NCI-H748 treated with DMSO at 0.1 percent for 48 hours (cell line): ENCODE measurements around the gene STK39.

ENCODE experiments used
- DNase-seq: peaks from one replicate; lab custom pipeline; 2025; lab: John Stamatoyannopoulos, UW

The STK39 gene

DNA sequence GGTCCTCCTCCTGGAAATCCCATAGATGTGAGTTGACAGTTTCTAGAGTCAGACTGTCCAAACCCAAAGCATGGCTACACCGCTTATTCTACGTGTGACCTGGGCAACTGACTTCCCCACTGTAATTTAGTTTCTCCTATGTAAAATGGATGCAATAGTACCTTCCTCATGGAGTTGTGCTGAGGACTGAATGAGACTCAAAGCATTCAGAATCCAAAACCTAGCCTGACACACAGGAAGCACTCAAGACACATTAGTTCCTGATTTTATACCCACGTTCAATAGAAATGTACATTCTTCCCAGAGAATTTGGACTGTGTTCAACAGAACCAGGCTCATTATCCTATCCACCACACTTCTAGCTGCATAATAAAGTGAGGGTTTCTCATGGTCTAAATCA is 88.8 kb downstream of the STK39 start:
- DNase-seq: no peak

DNA sequence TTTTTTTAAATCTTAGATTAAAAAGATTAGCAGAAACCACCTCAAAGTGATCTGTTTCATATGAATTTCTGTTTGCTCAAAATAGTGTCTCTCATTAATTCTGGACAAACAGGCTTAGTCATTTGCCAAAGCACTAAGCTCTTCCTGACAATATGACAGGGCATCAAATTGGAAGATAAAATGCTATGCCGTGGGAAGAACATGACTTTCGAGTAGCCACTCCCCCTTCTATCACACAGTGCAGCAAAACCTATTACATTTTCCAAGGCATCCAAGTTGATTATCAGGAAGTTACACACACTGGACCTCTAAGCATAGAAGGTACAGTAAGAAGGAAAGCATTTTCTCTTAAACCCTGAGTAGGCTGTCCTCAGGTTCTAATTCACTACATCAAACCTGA is 89.5 kb downstream of the STK39 start:
- no peak for DNase-seq

DNA sequence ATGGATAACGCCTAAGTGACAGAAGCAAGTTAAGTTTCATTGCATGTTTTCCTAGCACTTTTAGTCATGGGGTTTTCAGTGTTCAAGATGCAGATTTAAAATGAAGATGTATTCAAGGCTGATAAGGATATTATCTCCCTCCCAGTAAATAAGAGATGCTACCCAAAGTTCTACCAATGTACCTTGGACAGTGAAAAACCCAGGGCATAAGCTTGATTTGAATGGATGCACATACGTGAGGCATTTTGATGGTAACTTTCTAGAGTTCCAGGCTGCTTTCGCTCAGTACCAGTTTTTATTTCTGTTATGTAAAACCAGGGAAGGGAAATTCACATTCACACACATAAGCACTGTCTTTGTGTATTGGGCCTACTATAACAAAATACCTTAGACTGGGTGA is 90.3 kb downstream of the STK39 start:
- DNase-seq: no peak

DNA sequence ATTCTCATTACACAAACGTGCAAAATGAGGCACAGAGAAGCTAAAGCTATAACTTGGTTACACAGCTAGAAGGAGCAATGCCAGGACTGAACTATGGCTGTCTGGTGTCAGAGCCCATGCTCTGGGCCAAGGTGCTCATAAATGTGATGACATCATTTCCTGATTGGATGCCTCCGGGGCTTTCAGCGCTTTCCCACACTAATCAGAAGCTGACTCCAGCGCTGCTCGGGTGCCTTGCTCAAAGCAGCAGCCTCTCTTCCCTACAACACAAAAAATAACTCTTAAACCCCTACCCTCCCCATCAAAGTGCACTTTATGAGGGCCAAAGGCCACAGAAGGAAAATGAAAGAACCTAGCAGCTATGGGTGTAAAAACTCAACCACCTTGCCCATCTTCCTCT is 90.7 kb downstream of the STK39 start:
- DNase-seq: no peak

DNA sequence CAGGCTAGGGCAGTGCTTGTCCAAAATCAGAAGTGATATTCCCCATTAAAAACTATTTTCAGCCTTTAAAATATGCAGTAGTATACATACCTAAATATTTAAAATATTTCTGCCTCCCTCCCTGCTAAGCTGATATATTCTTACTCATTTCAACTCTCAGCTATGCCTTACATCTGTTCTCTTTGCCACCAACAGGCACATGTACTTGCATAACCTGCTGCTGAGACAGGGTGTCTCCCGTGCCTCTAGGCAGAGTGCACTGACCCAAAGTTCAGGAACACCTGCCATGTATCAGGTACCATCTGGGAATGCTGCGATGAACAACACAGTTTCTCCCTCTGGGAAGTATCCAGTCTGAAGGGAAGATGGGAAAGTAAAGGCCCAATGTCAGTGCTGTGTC is 91.7 kb downstream of the STK39 start:
- no peak for DNase-seq

DNA sequence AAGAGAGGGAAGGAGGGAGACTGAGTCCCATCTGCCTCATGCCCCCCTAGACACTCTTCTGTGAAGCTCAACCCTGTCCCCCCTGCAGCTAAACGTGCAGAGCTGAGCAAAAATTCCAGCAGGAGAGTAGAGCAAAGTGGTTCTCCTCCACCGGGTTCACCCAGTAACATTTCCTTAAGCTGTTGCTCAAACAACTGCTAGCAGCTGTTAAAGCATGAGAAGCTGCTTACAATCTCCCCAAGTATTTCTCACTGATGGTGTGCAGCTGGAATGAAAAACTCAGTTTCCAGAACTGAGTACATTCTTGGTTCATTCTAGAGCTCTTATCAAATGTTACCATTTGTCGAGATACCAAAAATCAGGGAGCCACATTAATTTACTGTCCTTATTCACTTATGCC is 92.3 kb downstream of the STK39 start:
- DNase-seq: no peak

DNA sequence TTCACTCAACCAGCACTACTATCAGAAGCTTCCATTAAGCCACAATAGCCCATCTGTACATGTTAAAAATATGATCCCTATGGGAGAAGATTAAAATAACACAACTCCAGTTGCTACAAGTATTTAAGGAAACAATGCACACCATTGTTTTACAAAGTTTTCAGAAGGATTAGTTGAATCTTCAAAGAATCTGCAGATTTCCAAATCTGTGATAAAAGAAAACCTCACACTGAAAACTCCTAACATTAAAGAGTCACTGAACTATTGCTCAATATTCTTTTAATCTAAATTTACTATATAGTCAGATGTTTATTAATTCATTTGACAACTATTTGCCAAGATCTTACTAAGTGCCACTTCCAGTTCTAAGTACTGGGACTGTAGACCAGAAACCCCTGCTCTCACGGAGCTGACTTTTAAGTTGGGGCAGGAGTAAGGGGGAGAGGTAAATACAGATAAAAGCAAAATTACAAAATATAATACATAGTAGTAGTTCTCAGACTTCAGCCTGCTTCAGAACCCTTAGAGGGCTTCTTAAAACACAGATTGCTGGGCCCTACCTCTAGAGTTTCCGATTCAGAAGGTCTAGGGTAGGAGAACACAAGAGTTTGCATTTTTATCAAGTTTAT is 94.4 kb downstream of the STK39 start:
- no peak for DNase-seq

DNA sequence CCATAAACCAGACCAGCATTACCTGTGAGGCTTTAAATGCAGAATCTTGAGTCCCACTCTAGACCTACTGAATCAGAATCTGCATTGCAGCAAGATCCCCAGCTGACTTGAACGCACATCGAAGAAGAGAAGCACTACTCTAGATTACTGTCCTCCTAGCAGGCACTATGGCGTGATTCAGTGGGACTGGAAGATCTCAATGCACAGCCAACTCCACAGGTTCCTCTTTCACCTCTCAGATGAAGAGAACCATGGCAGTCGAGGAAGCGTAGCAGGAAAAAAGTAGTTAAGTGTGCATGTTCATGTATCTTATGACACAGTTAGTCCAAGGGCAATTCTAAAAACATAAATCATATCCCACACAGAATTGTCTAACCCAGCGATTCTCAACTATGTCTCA is 97.4 kb downstream of the STK39 start:
- DNase-seq: no peak

DNA sequence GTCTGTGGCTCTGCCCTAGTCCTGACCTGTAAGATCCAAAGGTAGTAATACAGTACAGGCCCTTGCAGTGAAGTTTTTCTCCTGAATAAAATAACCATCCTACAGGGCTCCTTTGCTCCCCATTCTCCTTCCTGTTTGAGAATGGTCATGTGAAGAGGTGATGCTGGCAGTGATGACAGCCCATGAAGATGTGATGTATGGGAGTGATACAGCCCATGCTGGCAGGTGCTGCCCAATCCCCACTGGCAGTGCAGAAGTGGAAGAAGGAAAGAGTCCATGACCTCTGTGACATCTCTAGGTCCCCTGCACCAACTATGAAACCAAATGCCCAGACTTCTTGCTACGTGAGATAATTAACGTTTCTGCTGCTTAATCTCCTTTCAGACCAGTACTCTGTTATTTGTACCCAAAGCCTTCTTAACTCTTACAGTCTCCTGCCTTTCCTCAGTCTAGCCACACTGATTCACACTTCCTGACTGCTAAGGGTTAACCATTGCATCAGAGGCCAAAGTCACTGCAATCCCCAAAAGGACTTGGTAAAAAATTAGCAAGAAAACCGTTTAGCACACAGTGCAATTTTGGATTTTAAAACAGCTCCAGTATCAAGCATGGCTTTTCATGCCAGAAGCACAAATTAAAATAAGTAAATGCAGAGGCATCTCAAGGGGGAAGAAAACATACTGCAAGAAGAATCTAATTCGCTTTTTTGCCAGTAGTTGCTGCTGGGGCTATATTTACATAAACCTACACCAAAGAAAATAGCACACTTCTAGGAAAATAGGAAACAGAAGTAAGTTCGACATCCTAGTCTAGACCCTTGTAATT is 98.0 kb downstream of the STK39 start:
- no peak for DNase-seq

DNA sequence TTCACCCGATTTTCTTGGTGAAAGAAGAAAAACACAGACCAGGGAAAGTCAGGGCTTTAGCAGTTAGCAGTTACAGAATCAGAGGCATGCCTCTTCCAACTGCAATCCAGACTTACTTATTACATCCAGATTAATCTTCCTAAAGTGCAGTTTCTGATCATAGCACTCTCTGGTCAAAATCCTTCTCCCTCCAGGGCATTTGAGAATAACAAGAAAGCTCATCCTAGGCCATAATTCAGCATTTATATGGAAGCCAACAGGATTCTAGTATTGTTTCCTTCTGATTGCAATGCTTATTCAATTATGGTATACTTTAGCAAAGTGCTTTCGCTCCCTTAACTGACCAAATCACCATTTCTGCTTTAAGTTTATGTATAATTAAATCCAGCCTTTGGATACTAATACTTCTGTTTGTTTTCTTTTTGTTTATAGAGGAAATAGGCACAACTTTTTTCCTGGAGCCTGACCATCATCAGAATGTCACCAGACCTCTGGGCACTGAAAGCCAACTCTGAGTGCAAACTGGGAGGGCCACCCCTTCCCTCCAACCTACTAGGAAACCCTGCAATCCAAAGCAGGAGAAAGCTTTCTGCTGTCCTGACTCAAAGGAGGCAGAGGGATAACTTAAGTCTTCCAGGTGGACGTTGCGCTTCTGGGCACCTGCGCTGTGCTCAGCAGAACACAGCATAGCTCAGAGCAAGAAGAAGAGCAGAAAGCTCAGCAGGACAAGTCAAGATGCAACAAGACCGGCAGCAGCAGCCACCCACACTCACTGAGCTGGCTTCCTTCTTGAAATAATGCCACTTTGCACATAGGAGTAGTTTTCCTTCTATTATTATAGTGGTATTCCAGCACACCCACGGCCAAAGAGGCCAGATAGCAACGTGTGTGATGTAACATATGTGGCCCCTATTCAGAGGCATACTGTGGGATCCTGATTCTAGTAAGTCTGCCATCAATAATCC is 99.3 kb downstream of the STK39 start:
- DNase-seq: no peak

DNA sequence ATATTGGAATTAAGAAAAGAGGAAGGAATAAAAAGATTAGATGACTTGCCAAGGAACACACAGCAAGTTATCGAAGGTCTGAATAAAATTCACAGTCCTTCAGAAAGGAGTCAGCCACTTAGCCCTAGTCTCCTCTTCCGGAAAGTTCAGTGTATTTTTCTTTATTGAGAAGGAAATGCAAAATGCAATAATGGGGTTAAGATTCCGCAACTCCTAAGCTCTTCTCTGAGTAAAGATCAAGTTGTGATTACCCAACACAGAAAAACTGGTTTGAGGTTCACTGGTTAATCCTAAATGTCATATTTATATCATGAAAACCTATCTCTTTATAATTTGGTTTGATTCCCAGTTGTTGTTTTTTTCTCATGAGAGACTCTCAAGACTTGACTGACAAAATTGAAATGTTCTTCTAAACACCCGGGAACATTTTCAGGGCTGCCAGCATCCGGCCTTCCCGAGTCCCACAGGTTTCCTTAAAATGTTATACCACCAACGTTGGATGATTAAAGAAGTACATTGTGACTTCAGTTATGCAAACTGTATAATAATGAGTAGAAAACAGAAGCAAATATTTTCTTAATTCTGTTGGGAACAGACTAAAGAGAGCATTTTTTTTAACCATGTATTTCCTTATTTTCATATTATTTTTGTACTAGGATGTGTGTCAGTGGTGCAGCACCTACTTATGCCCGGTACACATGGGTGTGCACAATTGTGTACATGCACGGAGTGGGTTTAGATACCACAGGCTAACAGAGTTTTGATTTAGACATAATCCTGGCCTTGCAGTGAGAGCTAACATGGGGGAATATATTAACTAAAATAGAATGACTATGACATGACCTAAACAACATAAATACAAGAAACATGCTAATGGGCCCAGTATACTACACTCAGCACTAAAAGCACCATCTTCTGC is 100.2 kb downstream of the STK39 start:
- no peak for DNase-seq

DNA sequence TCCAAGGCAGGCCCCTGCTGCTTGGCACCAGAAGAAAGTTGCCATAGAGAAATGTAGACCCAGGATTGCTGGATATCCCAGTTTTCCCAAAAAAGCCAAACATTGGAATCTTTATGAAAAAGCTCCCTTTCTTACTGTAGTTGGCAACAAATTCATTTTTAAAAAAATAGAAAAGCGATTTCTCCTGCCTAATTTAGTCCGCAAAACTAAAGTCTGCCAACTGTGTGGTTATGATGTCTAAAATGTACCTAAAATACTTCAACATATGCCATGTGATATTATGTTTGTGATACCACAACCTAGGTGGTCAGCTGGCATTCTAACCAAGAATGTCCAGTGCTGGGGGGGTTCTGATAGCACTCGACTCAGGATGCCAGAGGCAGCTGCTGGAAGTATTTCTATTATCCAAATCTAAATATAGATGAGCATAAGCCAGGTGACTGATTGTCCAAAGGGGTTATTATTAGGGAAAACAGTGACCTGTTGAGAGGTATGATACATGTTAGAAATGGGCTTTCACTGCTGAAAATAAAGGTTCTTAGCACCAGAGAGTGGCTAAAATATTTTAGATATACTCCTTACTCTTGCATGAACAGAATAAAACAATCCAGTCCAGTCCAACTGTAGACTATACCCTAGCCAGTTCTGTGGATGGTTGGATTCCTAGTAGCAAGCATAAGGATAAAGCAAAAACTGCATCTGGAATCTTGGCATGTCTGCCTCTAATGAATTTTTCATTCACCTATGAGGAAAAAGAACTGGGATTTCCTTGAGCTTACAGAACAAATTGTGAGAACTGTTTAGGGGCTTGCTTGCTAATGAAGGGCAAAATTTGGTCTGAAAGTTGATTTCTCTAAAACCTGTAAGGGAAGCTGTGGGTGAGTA is 101.7 kb downstream of the STK39 start:
- no peak for DNase-seq

DNA sequence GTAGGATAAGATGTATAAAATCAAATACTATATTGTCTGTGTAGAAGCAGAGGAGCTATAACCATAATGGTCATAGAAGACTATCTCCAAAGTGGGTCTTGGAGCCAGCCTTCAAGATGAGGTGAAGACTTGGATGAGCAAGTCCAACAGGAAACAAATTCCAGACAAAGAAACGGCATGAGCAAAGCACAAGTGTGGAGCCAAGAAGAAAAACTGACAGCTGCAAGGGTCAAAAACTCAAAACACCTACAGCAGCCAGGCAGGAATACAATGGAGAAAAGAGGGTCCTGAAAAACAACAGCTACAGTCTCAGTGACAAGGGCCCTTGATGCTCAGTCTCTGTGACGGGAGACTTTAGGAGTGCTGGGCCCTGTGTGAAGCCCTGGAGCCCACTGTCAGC is 102.4 kb downstream of the STK39 start:
- no peak for DNase-seq

DNA sequence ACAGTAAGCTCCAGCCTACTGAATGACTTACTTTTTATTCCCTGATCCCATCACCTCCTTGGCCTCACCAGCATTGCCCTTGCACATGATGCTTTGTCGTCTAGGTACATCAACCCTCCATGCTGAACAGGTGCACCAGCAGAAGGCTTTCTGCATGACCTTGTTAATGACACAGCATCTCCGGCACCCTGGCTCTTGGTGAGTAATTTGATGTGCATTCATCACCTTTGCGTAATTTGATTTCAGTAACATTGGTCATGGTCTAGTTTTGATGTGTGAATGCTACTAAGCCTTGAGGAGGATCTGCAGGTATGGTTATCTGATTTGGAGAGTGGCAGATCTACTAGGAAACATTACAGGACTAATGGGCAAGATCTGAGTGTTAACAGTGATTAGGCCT is 103.6 kb downstream of the STK39 start:
- DNase-seq: no peak

DNA sequence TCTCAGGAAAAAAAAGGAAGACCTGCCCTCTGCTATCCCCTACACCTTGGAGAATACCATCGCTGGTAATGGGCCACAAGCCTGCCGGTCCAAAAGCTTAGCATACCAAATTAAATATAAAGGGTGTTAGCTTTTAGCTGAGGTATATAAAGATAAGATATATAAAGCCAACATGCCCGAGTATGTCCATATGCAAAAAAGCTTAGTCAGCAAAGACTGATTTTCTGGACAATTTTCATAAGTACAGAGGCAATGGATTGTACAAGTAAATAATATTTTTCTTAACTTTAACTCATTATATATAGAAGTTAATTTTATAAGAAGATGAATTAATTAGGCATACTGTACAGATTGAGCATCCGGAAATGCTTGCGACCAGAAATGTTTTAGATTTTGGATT is 106.5 kb downstream of the STK39 start:
- DNase-seq: no peak

DNA sequence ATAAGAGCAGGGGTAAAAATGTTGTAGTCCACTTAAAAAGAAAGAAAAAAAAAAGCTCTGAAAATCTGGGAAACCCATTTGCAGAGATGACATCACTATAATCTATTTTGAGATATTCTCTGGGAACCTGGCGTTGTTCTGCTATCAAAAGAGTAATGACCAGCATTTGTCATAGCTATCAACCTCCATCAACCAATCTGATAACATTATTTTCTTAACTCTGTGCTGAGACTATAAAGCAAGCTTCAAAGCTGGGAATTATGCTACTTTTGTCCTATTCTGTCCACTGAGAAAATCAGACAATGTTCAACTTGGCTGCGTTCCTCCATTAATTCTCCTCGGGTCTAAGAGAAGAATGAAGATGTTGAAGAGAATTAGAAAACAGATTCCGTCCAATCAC is 107.5 kb downstream of the STK39 start:
- no peak for DNase-seq

DNA sequence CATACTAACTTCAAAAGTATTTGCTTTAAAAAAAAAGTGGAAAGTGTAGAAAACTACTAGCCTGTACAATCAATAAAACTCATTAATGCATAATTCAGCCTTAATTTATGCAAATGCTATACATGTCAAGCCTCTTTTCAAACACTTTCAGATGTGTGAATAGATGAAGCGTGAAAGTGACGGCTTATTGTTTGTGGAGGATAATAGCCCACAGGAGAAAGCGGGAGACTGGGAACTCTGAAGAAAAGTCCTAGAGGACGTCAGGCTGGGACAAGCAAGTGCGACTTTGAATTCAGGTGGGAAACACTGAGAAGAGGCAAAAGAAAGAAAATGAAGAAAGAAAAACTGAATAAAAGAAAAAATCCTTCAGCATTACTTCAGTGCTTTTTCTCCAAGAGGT is 108.5 kb downstream of the STK39 start:
- DNase-seq: no peak

DNA sequence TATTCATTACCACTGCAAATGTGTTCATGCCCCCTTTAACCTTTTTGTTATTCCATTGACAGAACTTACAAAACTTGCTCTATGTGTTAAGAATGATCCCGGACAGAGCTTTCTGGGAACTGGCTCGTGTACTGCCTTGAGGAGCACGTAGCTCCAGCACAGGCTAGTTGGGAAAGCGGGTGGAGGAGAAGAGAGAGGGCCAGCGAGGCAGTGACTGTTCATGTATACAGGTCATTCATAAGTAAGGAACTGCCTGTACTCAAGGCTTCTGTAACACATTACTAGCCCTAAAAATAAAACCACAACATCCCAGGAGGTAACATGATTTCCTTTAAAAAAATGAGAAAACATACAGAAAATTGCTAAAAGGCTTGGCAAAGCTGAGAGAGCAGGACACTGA is 109.0 kb downstream of the STK39 start:
- DNase-seq: no peak

DNA sequence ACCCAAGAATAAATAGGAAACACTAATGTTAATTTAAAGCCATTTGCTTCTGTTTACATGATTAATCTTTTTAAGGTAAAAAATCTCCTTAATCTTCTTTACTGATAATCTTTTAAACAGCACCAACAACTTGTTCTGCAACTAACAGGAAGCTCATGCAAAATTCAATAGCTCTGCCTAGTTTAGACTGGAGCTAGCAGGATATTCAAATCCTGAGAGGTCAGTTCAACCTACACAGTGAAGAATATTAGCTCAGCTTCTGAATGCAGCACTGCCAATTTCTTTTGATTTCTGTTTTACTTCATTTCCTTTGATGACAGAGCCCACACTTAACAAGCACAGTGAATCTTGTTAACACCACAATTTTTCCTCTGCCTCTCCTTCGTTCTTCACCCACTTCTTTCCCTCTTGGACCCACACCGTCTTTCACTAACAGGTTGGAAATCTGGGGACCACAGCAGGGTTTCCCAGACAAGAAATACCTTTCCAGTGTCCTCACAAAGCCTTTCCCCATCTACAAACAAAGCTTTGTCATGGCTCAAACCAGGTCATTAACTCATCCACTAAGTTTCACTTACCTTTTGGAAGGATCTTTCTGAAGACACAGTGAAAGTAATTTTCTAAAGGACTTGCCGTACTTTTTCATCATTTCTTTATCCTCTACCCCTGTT is 109.8 kb downstream of the STK39 start:
- no peak for DNase-seq

DNA sequence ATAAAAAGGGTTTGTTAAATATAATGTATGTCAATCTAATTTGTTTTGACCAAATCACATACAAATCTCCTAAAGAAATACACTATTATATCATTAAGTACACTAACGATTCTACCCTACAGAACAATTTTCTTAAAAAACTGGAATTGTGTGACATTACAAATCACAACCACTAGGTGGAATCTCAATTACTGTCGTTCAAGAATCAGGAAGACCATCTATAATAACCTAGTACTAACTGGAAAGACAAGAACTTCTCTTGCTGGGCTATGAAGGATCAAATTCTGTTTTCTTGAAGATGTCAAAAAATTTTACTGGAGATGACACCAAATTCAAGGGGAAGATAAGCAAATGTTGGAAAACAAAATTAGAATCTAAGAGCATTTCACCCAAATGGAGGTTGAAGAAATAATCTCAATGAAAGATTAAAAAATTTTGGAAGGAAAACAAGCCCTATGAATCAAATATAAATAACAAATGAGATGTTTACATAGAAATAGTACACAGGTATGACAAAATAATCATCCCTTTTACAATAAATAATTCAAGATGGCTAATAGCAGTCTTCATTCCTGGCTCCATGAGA is 110.9 kb downstream of the STK39 start:
- peak; percentile 36 for DNase-seq
